Bronchial epithelial cell (primary cell): ENCODE measurements around the gene KLHDC10. TPM values are rescaled to one million over a fixed set of nuclear protein-coding genes. Genes with fewer than 3 reads are reported as not detected.
A peak's percentile ranks its signal among the peaks of the same experiment; 100 is the strongest.

Experiments used
- DNase-seq: peaks from one replicate; pipeline ENCODE4 v3.0.0-alpha.2; 2010; ENCODE audit warnings: low read depth
- FAIRE-seq: peaks from 2 replicates; lab custom pipeline; 2011; peaks lifted over from hg19 to GRCh38; lab: Jason Lieb, UNC
- H3K27me3 ChIP-seq: 2 replicates; pipeline ENCODE4 v1.5.1; 2011; ENCODE audit warnings: low read length; ENCODE audit not compliant: control insufficient read depth, insufficient read depth
- H3K36me3 ChIP-seq: 2 replicates; pipeline ENCODE4 v1.5.1; 2011; ENCODE audit warnings: low read length; ENCODE audit not compliant: control insufficient read depth, insufficient read depth
- H3K4me3 ChIP-seq: 2 replicates; pipeline ENCODE4 v1.5.1; 2011; ENCODE audit warnings: mild to moderate bottlenecking, low read depth, low read length, control low read depth
- CTCF ChIP-seq: IDR thresholded peaks from 2 replicates; pipeline ENCODE4 v1.5.1; 2011; ENCODE audit warnings: mild to moderate bottlenecking, moderate library complexity, low read length, control low read depth, inconsistent platforms; ENCODE audit not compliant: insufficient read depth, severe bottlenecking
- total RNA-seq: library from RNA; depleted of rRNA; stranded (reverse); fragments of >200 nt; gene quantifications from 2 replicates; pipeline ENCODE4 v1.2.1, GENCODE V29; 2014

KLHDC10 gene
- total RNA-seq = 21.3 and 28.9 TPM in 2 replicates

GRCh38 chr7:130069978-130070860 is at the start of gene KLHDC10:
Gene KLHDC10 (plus strand): TSS chr7:130070534. CDS start chr7:130070644, 110 bp downstream.
- Histone ChIP-seq H3K4me3 (peak within 1 kb of the TSS; percentile 67), H3K27me3 (no peaks in the 10 kb centered on the region), H3K36me3 (no peaks in the 10 kb centered on the region)
- no peak for TF ChIP-seq CTCF
- DNase-seq (peak; percentile 96), FAIRE-seq (no peak)

GRCh38 chr7:130021105-130021834 is 49.1 kb upstream of the KLHDC10 start:
- no peak for TF ChIP-seq CTCF
- H3K27me3 ChIP-seq = no peaks in the 10 kb centered on the region
- DNase-seq (no peak), FAIRE-seq (no peak)
- H3K4me3 ChIP-seq = no peak overlapping the region
- peaks cover 21% of the 10 kb centered on the region for H3K36me3 ChIP-seq

GRCh38 chr7:130022115-130022514 is 48.2 kb upstream of the KLHDC10 start:
- no peaks in the 10 kb centered on the region for H3K27me3 ChIP-seq
- H3K36me3 ChIP-seq = peaks cover 21% of the 10 kb centered on the region
- TF ChIP-seq CTCF = no peak
- H3K4me3 ChIP-seq = no peak overlapping the region
- no peak for DNase-seq
- no peak for FAIRE-seq

GRCh38 chr7:130022623-130023175 is 47.6 kb upstream of the KLHDC10 start:
- no peak overlapping the region for H3K4me3 ChIP-seq
- TF ChIP-seq CTCF = no peak
- no peak for FAIRE-seq
- no peaks in the 10 kb centered on the region for H3K27me3 ChIP-seq
- peaks cover 21% of the 10 kb centered on the region for H3K36me3 ChIP-seq
- peak; percentile 14 for DNase-seq

GRCh38 chr7:130024390-130024789 is 45.9 kb upstream of the KLHDC10 start:
- FAIRE-seq (no peak), DNase-seq (no peak)
- Histone ChIP-seq H3K27me3 (no peaks in the 10 kb centered on the region), H3K36me3 (peaks cover 19% of the 10 kb centered on the region), H3K4me3 (no peak overlapping the region)
- no peak for TF ChIP-seq CTCF
